Fibroblast of the conjunctiva (primary cell): ENCODE measurements around the gene CLIP4.

Experiments used
- DNase-seq: peaks from one replicate; pipeline ENCODE4 v3.0.0-alpha.2; 2010; ENCODE audit warnings: low read depth

Gene CLIP4

DNA sequence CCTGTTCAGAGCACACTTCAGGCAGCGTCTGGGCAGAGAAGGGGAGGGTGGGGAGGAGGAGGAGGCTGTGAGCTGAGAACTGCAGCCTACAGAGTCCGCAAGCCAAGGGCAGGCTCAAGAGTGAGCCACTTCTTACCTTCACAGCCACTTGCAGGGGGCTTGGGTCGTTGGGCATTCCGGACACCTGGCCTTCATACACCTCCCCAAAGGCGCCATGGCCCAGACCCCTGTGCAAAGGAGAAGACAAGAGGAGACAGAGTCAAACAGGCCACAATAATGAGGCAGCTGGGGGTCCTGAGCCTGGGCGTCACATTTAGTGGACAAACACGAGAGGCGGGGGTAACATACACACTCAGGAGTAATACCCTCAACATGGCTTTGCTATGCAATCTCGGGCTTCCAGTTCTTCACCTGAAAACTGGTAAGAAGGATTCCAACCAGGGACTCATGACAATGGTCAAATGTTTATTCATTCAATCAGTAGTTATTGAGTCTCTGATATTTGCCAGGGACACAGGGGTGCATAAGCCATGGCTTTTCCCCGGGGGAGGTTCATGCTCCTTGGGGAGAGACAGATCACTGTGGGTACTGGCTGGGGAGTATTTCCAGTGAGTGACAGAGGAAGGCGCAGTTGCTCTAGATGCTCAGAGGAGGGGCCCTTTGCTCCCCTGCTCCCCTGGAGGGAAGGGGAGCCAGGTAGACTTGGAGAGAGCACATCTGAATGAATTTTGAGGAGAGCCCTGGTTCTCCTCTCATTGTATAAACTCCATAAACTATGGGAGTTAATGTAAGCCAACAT, 107.4 kb downstream of the CLIP4 start:
- DNase-seq, result no peak

GRCh38 chr2:29223257-29223656, 108.0 kb downstream of the CLIP4 start:
- no peak for DNase-seq

DNA sequence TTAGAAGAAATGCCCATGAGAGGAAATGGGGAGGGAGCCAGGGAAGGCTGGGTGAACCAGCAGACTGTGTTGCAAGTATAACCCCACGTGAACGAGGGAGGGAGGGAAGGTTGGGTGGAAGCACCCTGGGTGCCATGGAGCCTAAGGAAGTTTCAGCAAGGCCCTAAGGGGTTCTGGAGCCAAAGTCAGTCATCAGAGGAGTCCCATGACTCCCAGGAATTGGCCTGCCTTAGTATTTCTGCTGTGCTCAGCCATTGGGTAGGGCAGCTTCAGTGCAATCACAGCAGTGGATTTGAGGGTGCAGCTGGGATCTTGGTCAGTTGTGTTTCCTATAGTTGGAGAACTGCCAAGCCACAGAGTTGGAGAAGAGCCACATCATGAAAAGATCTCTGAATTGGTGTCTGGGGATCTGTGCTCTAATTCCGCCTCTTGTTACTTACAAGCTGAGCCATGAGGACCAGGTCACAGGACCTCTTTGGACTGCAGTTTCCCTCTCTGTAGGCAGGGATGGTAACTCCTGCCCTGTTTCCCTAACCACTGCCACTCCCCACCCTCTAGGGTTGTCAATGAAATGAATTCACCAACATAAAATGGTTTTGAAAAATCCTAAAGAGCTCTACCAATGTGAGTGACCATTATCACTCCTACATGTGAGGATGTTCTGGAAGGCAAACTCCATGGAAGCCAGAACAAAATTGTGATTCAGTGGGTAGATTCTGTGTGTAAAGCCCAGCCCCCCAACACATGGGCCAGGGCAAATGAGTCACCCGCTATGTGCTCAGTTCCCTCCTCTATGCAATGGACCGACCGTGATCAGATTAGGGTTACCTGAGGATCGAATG, 108.9 kb downstream of the CLIP4 start:
- DNase-seq, result peak; percentile 30

DNA sequence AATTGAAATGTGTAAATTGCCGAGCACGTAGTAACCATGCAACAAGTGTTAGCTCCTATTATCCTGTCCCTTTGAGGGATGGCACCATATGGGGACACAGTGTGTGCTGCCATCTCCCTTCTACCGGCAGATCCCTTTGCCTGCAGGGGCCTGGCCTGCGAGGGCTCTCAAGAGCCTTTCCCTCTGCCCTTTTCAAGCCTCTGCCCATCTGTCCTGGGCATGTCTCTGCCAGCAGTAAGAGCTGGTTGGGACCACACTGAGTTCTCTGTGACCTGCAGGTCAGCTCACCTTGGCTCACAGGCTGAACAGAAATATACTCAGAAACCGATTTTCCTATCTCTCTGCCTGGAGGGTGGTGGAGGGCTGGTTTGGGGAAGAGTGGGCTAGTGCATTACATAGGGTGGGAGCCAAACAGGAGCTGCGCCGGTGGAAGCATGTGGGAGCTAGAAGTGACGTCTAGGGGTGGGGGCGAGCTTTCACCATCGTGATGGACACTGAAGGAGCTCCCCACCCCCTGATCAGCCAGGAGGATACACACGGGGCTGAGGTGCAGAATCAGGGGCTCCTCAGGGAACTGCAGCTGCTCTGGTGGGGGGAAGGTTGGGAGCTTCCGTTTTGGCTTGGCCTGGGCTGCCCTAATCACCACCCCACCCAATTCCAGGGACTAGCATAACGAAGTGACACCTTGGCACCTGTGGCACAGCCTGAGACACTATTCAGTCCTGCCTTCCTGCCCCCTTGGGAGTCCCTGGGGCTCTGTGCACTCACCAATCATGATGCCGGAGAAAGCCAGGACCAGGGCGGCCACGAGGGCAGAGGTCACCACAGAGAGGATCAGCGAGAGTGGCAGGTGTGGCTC, 109.7 kb downstream of the CLIP4 start:
- no peak for DNase-seq

- DNase-seq, result no peak
Observed at GRCh38 chr2:29225814-29226213, 110.6 kb downstream of the CLIP4 start.

- no peak for DNase-seq
Observed at GRCh38 chr2:29226375-29226774, 111.2 kb downstream of the CLIP4 start.

DNA sequence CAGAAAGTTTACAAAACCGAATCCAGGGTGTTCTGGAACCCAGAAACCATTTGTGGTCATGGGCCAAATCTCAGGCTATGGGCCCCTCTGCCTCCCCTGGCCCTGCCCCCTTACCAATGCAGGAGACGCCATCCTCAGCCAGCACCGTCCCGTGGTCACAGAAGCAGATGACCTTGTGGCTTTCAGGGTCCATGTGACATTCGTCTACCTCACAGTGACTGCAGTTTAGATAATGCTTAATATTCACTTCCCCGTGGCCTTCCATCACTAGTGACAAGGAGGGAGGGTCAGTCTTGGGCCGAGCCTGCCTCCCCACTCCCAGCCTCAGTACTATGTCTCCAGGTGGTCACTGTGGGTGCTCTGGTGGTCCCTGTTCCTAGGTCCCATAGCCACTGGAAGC, 111.6 kb downstream of the CLIP4 start:
- DNase-seq, result no peak

GRCh38 chr2:29227935-29228675, 112.9 kb downstream of the CLIP4 start:
- no peak for DNase-seq

DNA sequence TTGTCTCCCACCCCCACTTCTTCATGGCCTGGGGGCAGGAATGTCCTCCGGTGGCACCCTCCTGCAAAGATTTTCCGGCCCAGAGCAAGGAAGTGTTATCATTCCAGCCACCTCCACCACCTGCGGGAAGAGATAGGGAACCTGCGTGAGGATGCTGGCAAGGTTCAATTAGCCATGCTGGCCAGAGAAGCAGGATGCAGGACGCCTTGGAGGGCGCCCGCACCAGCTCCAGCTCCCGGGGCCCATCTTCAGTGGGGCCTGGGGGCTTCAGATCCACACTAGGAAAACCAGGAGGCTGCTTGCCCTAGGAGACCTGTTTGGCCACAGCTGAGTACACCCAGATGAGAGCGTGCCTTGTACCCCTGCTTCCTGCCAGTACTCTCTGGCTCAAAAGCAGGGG, 113.7 kb downstream of the CLIP4 start:
- no peak for DNase-seq

GRCh38 chr2:29229640-29230039, 114.4 kb downstream of the CLIP4 start:
- DNase-seq, result no peak

DNA sequence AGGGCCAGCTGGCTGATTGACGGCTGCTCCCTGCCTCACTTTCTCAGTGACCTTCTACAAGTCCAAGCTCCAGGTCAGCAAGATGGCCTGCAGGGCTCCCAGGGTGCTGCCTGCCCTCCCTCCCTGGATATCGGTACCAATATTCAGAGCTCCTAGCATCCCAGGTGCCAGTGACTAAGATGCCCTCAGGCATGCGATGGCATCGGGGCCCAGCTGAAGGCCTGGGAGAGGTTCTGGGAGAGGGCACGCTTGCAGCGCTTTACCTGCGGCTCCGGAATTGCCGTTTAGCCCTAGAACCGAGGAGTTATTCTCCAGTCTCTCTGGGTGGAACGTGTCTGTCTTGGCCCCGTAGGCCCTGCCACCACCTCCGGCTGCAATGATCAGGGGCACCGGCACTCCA, 116.8 kb downstream of the CLIP4 start:
- no peak for DNase-seq

- DNase-seq, result no peak
Observed at GRCh38 chr2:29233428-29233827, 118.2 kb downstream of the CLIP4 start.

DNA sequence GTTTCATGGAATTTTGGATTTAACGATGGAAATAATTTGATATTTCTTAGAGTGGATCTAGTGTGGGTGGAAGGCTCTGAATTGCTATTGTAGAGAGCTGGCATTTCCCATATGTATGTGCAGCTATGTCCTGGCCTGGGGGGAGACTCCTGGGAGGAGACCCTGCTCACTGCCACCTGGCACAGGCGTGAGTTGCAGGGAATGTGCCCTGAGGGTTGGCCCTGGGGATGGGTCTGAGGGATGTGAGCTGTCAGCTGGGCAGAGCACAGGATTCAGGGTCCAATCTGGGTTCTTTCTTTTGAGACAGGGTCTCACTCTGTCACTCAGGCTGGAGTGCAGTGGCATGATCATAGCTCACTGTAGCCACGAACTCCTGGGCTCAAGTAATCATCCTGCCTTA, 120.2 kb downstream of the CLIP4 start:
- DNase-seq, result no peak

DNA sequence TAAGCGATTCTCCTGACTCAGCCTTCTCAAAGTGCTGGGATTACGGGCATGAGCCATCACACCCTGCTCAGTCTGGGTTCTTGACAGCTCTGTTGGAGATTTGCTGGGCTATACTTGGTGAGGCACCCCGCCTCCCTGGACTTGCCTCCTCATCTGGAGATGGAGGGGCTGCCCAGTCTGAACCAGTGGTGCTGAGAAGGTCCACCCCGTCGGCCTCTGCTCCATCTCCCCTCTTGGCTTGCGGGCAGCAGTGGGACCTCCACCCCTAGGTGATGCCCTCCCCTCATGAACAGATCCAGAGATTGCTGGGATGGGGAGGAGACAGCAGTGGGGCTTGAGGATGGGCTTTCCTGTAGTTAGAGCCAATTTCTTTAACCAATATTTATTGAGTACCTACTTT, 120.9 kb downstream of the CLIP4 start:
- no peak for DNase-seq

DNA sequence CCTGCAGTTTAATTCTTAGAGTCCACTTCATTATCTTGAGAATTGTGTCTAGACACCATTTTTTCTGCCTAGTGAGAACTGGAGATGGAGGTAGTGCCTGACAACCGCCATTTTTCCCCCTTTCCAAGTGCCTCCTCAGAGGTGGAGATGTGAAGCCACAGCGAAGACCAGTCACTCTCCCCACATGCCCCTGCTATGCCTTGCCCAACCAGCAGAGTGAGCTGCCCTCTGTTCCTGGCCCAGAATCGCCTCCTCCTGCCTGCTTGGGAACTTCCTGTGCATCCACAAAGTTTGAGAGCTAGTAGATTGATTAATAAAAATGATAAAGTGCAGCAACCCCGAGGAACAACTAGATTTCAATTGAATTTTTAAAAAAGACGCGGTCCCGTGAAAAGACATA, 123.3 kb downstream of the CLIP4 start:
- no peak for DNase-seq
